H9 (cell line): ENCODE measurements around the gene ADCY4. TPM values are rescaled to one million over a fixed set of nuclear protein-coding genes. Genes with fewer than 3 reads are reported as not detected.
"Not testable (repeated sequence)": the region's sequence is repeated elsewhere in the genome, so short reads cannot be mapped to it uniquely, and the experiment has no call there.

Source experiments
- DNase-seq: peaks from one replicate; pipeline ENCODE4 v3.0.0-alpha.2; 2017
- H2AFZ ChIP-seq: one replicate; pipeline ENCODE4 v1.6.1; 2013; ENCODE audit warnings: mild to moderate bottlenecking, low read length, control low read depth, moderate library complexity
- H2AK5ac ChIP-seq: 2 replicates; pipeline ENCODE4 v1.6.1; 2013; ENCODE audit warnings: low read length, control low read depth, mixed read lengths; ENCODE audit not compliant: insufficient read length
- H2BK120ac ChIP-seq: one replicate; pipeline ENCODE4 v1.6.1; 2013; ENCODE audit warnings: low read depth, mild to moderate bottlenecking, low read length, control low read depth, inconsistent platforms; ENCODE audit not compliant: poor library complexity, severe bottlenecking
- H2BK12ac ChIP-seq: 2 replicates; pipeline ENCODE4 v1.6.1; 2013; ENCODE audit warnings: low read length, control low read depth, mixed read lengths, low read depth; ENCODE audit not compliant: insufficient read length
- H2BK15ac ChIP-seq: 2 replicates; pipeline ENCODE4 v1.6.1; 2013; ENCODE audit warnings: low read depth, low read length, control low read depth
- H2BK20ac ChIP-seq: one replicate; pipeline ENCODE4 v1.6.1; 2013; ENCODE audit warnings: low read depth, mild to moderate bottlenecking, low read length, control low read depth, inconsistent platforms; ENCODE audit not compliant: poor library complexity, severe bottlenecking
- H2BK5ac ChIP-seq: 2 replicates; pipeline ENCODE4 v1.6.1; 2013; ENCODE audit warnings: low read length, control low read depth, mixed read lengths; ENCODE audit not compliant: insufficient read length
- H3K14ac ChIP-seq: 2 replicates; pipeline ENCODE4 v1.6.1; 2013; ENCODE audit warnings: low read length, control low read depth; ENCODE audit not compliant: insufficient read depth
- H3K18ac ChIP-seq: 2 replicates; pipeline ENCODE4 v1.6.1; 2013; ENCODE audit warnings: low read depth, mild to moderate bottlenecking, mixed read lengths, low read length, control low read depth; ENCODE audit not compliant: insufficient read length
- H3K23ac ChIP-seq: 2 replicates; pipeline ENCODE4 v1.6.1; 2013; ENCODE audit warnings: low read length, control low read depth, mixed read lengths, low read depth; ENCODE audit not compliant: insufficient read length
- H3K23me2 ChIP-seq: 2 replicates; pipeline ENCODE4 v1.6.1; 2013; ENCODE audit warnings: low read depth, mild to moderate bottlenecking, mixed read lengths, low read length, control low read depth; ENCODE audit not compliant: insufficient read length, poor library complexity, severe bottlenecking
- H3K27ac ChIP-seq: 2 replicates; pipeline ENCODE4 v1.5.1; 2013; ENCODE audit warnings: low read length, control low read depth, mixed read lengths, low read depth; ENCODE audit not compliant: insufficient read length
- H3K27me3 ChIP-seq: 2 replicates; pipeline ENCODE4 v1.6.1; 2013; ENCODE audit warnings: low read length, control low read depth, inconsistent platforms; ENCODE audit not compliant: insufficient read depth
- H3K4ac ChIP-seq: 2 replicates; pipeline ENCODE4 v1.6.1; 2013; ENCODE audit warnings: low read depth, mild to moderate bottlenecking, control low read depth, inconsistent platforms, low read length, moderate library complexity
- H3K4me1 ChIP-seq: 2 replicates; pipeline ENCODE4 v1.6.1; 2013; ENCODE audit warnings: low read length, control low read depth, inconsistent platforms; ENCODE audit not compliant: insufficient read depth
- H3K4me2 ChIP-seq: 2 replicates; pipeline ENCODE4 v1.6.1; 2013; ENCODE audit warnings: low read length, control low read depth, mixed read lengths; ENCODE audit not compliant: insufficient read length, insufficient read depth
- H3K56ac ChIP-seq: 2 replicates; pipeline ENCODE4 v1.6.1; 2013; ENCODE audit warnings: low read depth, mild to moderate bottlenecking, mixed read lengths, low read length, control low read depth; ENCODE audit not compliant: insufficient read length
- H3K79me1 ChIP-seq: 2 replicates; pipeline ENCODE4 v1.6.1; 2013; ENCODE audit warnings: low read depth, mild to moderate bottlenecking, moderate library complexity, low read length, control low read depth, inconsistent platforms; ENCODE audit not compliant: insufficient read depth, poor library complexity, severe bottlenecking
- H3K79me2 ChIP-seq: 2 replicates; pipeline ENCODE4 v1.6.1; 2013; ENCODE audit warnings: low read length, control low read depth, inconsistent platforms; ENCODE audit not compliant: insufficient read depth
- H3K9ac ChIP-seq: 2 replicates; pipeline ENCODE4 v1.6.1; 2013; ENCODE audit warnings: low read length, control low read depth, mixed read lengths; ENCODE audit not compliant: insufficient read length; ENCODE audit errors: extremely low read depth
- H3K9me3 ChIP-seq: one replicate; pipeline ENCODE4 v1.6.1; 2013; ENCODE audit warnings: low read depth, low read length, inconsistent platforms; ENCODE audit not compliant: control insufficient read depth
- H3T11ph ChIP-seq: one replicate; pipeline ENCODE4 v1.6.1; 2013; ENCODE audit warnings: mild to moderate bottlenecking, low read length, control low read depth, inconsistent platforms
- H4K20me1 ChIP-seq: one replicate; pipeline ENCODE4 v1.6.1; 2013; ENCODE audit not compliant: control insufficient read depth, insufficient read length, insufficient read depth
- H4K5ac ChIP-seq: 2 replicates; pipeline ENCODE4 v1.6.1; 2013; ENCODE audit warnings: low read depth, mild to moderate bottlenecking, mixed read lengths, low read length, control low read depth; ENCODE audit not compliant: insufficient read length
- H4K8ac ChIP-seq: replicated peaks from 2 replicates; pipeline ENCODE4 v1.6.1; 2013; ENCODE audit warnings: low read length, control low read depth, mixed read lengths, low read depth; ENCODE audit not compliant: insufficient read length
- H4K91ac ChIP-seq: 2 replicates; pipeline ENCODE4 v1.6.1; 2013; ENCODE audit warnings: low read depth, mild to moderate bottlenecking, moderate library complexity, mixed read lengths, low read length, control low read depth; ENCODE audit not compliant: insufficient read length
- H3K27ac Mint-ChIP-seq, 3 experiments: 2 replicates in 2 of 3; 3 replicates in 1 of 3; pipeline ENCODE4 v1.8.0; 2020 to 2021; ENCODE audit warnings: mixed read lengths in 3 of 3, mild to moderate bottlenecking in 1 of 3, moderate library complexity in 1 of 3
- H3K27me3 Mint-ChIP-seq: 2 replicates; pipeline ENCODE4 v1.8.0; 2021; ENCODE audit warnings: low read depth, mild to moderate bottlenecking, moderate library complexity, mixed read lengths
- H3K36me3 Mint-ChIP-seq, 3 experiments: 2 replicates in 2 of 3; 3 replicates in 1 of 3; pipeline ENCODE4 v1.8.0; 2020 to 2021; ENCODE audit warnings: low read depth in 3 of 3, mixed read lengths in 3 of 3; ENCODE audit not compliant: insufficient read depth in 1 of 3
- H3K4me1 Mint-ChIP-seq, 2 experiments: 2 replicates each; pipeline ENCODE4 v1.8.0; 2020; ENCODE audit warnings: mixed read lengths in 2 of 2
- H3K4me3 Mint-ChIP-seq, 2 experiments: 2 replicates in 1 of 2; 3 replicates in 1 of 2; pipeline ENCODE4 v1.8.0; 2020 to 2021; ENCODE audit warnings: mild to moderate bottlenecking in 2 of 2, mixed read lengths in 2 of 2, moderate library complexity in 1 of 2
- H3K9me3 Mint-ChIP-seq, 2 experiments: 2 replicates in 1 of 2; 3 replicates in 1 of 2; pipeline ENCODE4 v1.8.0; 2020; ENCODE audit warnings: mild to moderate bottlenecking in 2 of 2, mixed read lengths in 2 of 2, moderate library complexity in 1 of 2
- WGBS: extraction: QIAGEN DNeasy Blood & Tissue Kit; methylation state at CpG from one replicate; pipeline ENCODE4 v1.1.7; 2013; ENCODE audit warnings: missing lambda C conversion rate, low lambda C conversion rate, mixed read lengths; ENCODE audit not compliant: insufficient read length; ENCODE audit errors: extremely low coverage; 5-methylcytosine and 5-hydroxymethylcytosine counted together
- total RNA-seq: library from RNA; stranded (reverse); gene quantifications from 2 replicates; pipeline ENCODE4 v1.2.1, GENCODE V29; 2021
- TF ChIP-seq, protein P1 (sequence below): fragments of 200-600 bp; sonication (generic); conservative IDR thresholded peaks from 3 replicates; pipeline ENCODE4 v1.8.0; 2021; ENCODE audit warnings: antibody characterized with exemption, mild to moderate bottlenecking

ADCY4 gene
- total RNA-seq, 1 experiment from 2014 or later = 0.09 TPM

DNA sequence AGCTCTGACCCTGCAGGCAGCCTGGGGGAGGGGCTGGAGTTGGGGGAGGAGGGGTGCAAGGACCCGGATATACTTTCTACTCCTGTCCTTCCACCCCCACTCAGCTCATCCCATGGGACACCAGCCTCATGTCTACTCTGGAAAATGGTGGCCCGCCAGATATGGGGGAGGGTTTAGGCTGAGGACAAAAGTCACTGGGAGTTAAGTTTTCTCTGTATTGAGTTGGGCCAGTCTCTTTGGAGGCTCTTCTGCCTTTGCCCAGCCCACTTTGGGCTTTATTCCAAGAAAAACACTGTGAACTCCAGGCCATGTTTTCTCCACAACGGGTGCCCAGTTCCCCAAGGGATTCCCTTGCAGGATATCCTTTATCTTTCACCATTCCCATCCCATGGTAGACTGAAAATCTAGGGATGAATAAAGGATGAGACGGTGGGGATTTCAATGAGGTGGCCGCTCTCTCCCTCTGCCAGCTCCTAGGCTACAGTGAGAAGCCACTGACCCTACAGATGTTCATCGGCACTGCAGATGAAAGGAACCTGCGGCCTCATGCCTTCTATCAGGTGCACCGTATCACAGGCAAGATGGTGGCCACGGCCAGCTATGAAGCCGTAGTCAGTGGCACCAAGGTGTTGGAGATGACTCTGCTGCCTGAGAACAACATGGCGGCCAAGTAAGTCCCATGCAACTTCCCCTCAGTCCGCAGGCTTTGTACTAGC is 38.0 kb upstream of the ADCY4 start:
- Histone ChIP-seq H3T11ph (no peak overlapping the region), H3K23ac (no peak overlapping the region), H3K9me3 (no peaks in the 10 kb centered on the region), H3K14ac (no peak overlapping the region), H3K9ac (no peak overlapping the region), H3K4me2 (no peak overlapping the region), H3K56ac (no peak overlapping the region), H2BK20ac (no peak overlapping the region), H2AFZ (no peak overlapping the region), H2BK12ac (no peak overlapping the region), H4K20me1 (no peaks in the 10 kb centered on the region), H2AK5ac (no peak overlapping the region), H3K27me3 (no peaks in the 10 kb centered on the region), H3K23me2 (peaks cover 9% of the 10 kb centered on the region), H3K79me1 (no peaks in the 10 kb centered on the region), H3K79me2 (no peaks in the 10 kb centered on the region), H4K91ac (no peak overlapping the region), H2BK5ac (no peak overlapping the region), H4K5ac (no peak overlapping the region), H2BK120ac (no peak overlapping the region), H3K4me1 (no peaks in the 10 kb centered on the region; the same call in 1 of the 2 replicates), H3K4ac (no peak overlapping the region), H4K8ac (no peak overlapping the region), H3K27ac (no peak overlapping the region), H3K18ac (no peak overlapping the region), H2BK15ac (no peak overlapping the region)
- no peak for DNase-seq
- peaks cover 25 to 30% of the 10 kb centered on the region in 2 experiments for H3K4me1 Mint-ChIP-seq
- H3K4me3 Mint-ChIP-seq = no peak overlapping the region
- H3K27me3 Mint-ChIP-seq = peaks cover 5% of the 10 kb centered on the region; the same call in 1 of the 2 replicates
- H3K36me3 Mint-ChIP-seq = peaks cover 8 to 41% (median 23%) of the 10 kb centered on the region in 3 experiments
- TF ChIP-seq, protein P1, sequence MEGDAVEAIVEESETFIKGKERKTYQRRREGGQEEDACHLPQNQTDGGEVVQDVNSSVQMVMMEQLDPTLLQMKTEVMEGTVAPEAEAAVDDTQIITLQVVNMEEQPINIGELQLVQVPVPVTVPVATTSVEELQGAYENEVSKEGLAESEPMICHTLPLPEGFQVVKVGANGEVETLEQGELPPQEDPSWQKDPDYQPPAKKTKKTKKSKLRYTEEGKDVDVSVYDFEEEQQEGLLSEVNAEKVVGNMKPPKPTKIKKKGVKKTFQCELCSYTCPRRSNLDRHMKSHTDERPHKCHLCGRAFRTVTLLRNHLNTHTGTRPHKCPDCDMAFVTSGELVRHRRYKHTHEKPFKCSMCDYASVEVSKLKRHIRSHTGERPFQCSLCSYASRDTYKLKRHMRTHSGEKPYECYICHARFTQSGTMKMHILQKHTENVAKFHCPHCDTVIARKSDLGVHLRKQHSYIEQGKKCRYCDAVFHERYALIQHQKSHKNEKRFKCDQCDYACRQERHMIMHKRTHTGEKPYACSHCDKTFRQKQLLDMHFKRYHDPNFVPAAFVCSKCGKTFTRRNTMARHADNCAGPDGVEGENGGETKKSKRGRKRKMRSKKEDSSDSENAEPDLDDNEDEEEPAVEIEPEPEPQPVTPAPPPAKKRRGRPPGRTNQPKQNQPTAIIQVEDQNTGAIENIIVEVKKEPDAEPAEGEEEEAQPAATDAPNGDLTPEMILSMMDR = no peak
- H3K27ac Mint-ChIP-seq = no peak overlapping the region
- WGBS = no CpG with 5 or more reads among the region's 12 CpGs
- H3K9me3 Mint-ChIP-seq = no peaks in the 10 kb centered on the region

DNA sequence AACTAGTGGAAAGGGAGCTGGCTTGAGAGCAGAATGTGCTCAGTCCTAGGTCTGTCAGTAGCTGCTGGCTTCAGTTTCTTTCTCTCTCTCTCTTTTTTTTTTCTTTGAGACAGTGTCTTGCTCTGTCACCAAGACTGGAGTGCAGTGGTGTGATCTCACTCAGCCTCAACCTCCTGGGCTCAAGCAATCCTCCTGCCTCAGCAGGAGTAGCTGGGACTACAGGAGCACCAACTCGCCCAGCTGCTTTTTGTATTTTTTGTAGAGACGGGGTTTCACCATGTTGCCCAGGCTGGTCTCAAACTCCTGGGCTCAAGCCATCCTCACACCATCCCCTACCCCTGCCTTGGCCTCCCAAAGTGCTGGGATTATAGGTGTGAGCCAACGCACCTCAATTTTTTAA is 36.7 kb upstream of the ADCY4 start:
- not testable (repeated sequence) for H3K79me1 ChIP-seq, H3K4me3 Mint-ChIP-seq, H3K23ac ChIP-seq, H3K27me3 ChIP-seq, H4K91ac ChIP-seq, H2BK12ac ChIP-seq, H2AFZ ChIP-seq, H2BK5ac ChIP-seq, H3K27ac ChIP-seq, H3K18ac ChIP-seq, H3K14ac ChIP-seq, H4K8ac ChIP-seq, H3K4me1 ChIP-seq, H3K27ac Mint-ChIP-seq, DNase-seq, H3K9me3 ChIP-seq, H3K4ac ChIP-seq, H3T11ph ChIP-seq, H3K4me2 ChIP-seq, H2BK15ac ChIP-seq, H3K56ac ChIP-seq, H3K9me3 Mint-ChIP-seq, H2AK5ac ChIP-seq, H2BK120ac ChIP-seq, H3K79me2 ChIP-seq, H4K20me1 ChIP-seq, H3K9ac ChIP-seq, H2BK20ac ChIP-seq, H4K5ac ChIP-seq, H3K27me3 Mint-ChIP-seq
- H3K23me2 ChIP-seq = peaks cover 14% of the 10 kb centered on the region
- no CpG with 5 or more reads among the region's 3 CpGs for WGBS
- peaks cover 8 to 41% (median 23%) of the 10 kb centered on the region in 3 experiments for H3K36me3 Mint-ChIP-seq
- peaks cover 18 to 19% of the 10 kb centered on the region in 2 experiments for H3K4me1 Mint-ChIP-seq
